Measurements from ENCODE around the gene LYPD4. TPM values are rescaled to one million over a fixed set of nuclear protein-coding genes. Genes with fewer than 3 reads are reported as not detected.

LYPD4 gene
- total RNA-seq, 4 donors from 2014 or later, result not detected

DNA sequence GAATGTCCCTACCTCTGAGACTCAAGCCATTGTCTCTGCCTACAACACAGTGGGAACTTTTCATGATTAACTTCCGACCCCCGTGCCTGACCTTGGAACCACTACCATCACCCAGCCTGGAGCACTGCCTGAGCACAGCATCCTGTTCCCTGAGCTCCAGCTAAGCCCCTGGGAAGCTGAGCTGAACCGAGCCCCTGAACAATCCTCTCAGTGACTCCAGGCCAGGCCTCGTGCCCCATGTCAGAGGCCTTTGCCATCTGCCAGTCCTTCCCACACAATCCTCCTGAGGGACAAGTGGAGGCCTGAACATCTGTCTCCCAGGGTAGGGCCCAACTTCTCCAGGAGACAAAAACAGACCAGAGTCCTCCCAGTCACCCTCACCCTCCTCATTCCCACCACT lies 30.6 kb downstream of the LYPD4 start:
- no peak for ATAC-seq
- Histone ChIP-seq H3K27me3 (peaks cover 27% of the 10 kb centered on the region), H3K9me3 (no peaks in the 10 kb centered on the region), H3K27ac (no peak overlapping the region), H3K4me1 (no peaks in the 10 kb centered on the region), H3K4me3 (no peak overlapping the region), H3K36me3 (no peaks in the 10 kb centered on the region)
- TF ChIP-seq CTCF (IDR thresholded peaks at IDR 0.05), result no peak
- no peak for TF ChIP-seq POLR2A (IDR thresholded peaks at IDR 0.05)
- TF ChIP-seq EP300 (IDR thresholded peaks at IDR 0.05), result no peak
- no peak for TF ChIP-seq POLR2AphosphoS5 (IDR thresholded peaks at IDR 0.05)
- WGBS, 2 donors (ENCODE audit: low coverage in 1 of 2), result no CpG with 5 or more reads among the region's 4 CpGs

DNA sequence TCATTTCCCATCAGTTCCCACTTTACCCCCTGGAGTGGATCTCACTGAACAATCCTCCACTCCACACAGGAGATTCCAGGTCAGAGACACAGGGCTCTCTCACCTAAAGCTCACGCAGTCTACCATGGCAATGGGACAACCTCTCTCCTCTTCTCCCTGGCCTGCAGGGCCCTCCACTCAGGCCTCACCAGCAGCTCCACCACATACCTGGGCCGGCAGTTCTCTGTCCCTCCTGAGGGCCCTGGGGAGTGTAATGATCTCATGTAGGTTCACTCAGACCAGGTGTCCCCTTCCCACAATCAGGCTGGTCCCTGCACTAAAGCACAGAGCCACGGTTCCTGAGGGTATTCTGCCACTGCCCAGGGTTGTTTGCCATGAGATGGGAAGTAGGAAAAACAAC lies 32.5 kb downstream of the LYPD4 start:
- ATAC-seq, result no peak
- H3K9me3 ChIP-seq, result no peaks in the 10 kb centered on the region
- no peak overlapping the region for H3K4me3 ChIP-seq
- TF ChIP-seq POLR2AphosphoS5 (IDR thresholded peaks at IDR 0.05) (no peak), EP300 (IDR thresholded peaks at IDR 0.05) (no peak), CTCF (IDR thresholded peaks at IDR 0.05) (no peak), POLR2A (IDR thresholded peaks at IDR 0.05) (no peak)
- peaks cover 37% of the 10 kb centered on the region for H3K27me3 ChIP-seq
- no peaks in the 10 kb centered on the region for H3K36me3 ChIP-seq
- no peaks in the 10 kb centered on the region for H3K4me1 ChIP-seq
- H3K27ac ChIP-seq, result no peak overlapping the region
- WGBS, 2 donors (ENCODE audit: low coverage in 1 of 2), result 83% methylated on average over 1 to 2 of the region's 3 CpGs

GRCh38 chr19:41811036-41811435 lies 33.4 kb downstream of the LYPD4 start:
- ATAC-seq, result no peak
- no peaks in the 10 kb centered on the region for H3K4me1 ChIP-seq

DNA sequence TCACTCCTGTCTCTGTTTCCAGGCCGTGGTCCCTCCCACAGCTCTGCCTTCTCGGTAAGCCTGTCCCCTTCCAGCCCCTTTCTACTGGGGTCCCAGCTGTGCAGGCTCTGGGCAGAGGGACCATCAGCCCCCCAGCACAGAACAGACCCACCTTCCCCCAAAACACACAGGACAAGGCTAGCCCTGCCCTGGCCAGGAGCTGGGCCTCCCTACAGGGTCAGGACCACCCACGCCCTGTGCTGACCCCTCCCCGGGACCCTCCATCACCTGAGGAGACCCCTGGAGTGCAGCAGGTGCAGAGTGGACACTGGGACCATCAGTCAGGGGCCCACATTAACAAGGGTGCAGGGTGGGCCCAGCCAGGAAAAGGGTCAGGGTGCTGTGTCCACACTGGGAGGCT lies 34.2 kb downstream of the LYPD4 start:
- ATAC-seq, result no peak
- peaks cover 43% of the 10 kb centered on the region for H3K27me3 ChIP-seq
- H3K36me3 ChIP-seq, result no peaks in the 10 kb centered on the region
- H3K4me1 ChIP-seq, result no peaks in the 10 kb centered on the region
- H3K9me3 ChIP-seq, result no peaks in the 10 kb centered on the region
- WGBS, 2 donors (ENCODE audit: low coverage in 1 of 2), result 40% methylated on average over 1 of the region's 4 CpGs; no CpG with 5 or more reads in 1 of the 2 donors
- H3K27ac ChIP-seq, result peak overlapping the region in 1 of 4 donors; percentile 14
- TF ChIP-seq POLR2AphosphoS5 (IDR thresholded peaks at IDR 0.05), result no peak
- TF ChIP-seq EP300 (IDR thresholded peaks at IDR 0.05), result no peak
- TF ChIP-seq POLR2A (IDR thresholded peaks at IDR 0.05), result no peak
- TF ChIP-seq CTCF (IDR thresholded peaks at IDR 0.05), result no peak
- no peak overlapping the region for H3K4me3 ChIP-seq

More at GRCh38 chr19:41811036-41811435, 33.4 kb downstream of the LYPD4 start:
- WGBS, 2 donors (ENCODE audit: low coverage in 1 of 2), result 100% methylated on average over 1 of the region's 3 CpGs; no CpG with 5 or more reads in 1 of the 2 donors
- no peak overlapping the region for H3K4me3 ChIP-seq
- TF ChIP-seq POLR2AphosphoS5 (IDR thresholded peaks at IDR 0.05), result no peak
- TF ChIP-seq POLR2A (IDR thresholded peaks at IDR 0.05), result no peak
- TF ChIP-seq EP300 (IDR thresholded peaks at IDR 0.05), result no peak
- TF ChIP-seq CTCF (IDR thresholded peaks at IDR 0.05), result no peak
- H3K27me3 ChIP-seq, result peaks cover 38% of the 10 kb centered on the region
- H3K27ac ChIP-seq, result no peak overlapping the region
- no peaks in the 10 kb centered on the region for H3K9me3 ChIP-seq
- no peaks in the 10 kb centered on the region for H3K36me3 ChIP-seq

- peaks cover 44% of the 10 kb centered on the region for H3K27me3 ChIP-seq
- TF ChIP-seq EP300 (IDR thresholded peaks at IDR 0.05) (no peak), POLR2AphosphoS5 (IDR thresholded peaks at IDR 0.05) (no peak), POLR2A (IDR thresholded peaks at IDR 0.05) (no peak), CTCF (IDR thresholded peaks at IDR 0.05) (no peak)
- no peak overlapping the region for H3K4me3 ChIP-seq
- no peak for ATAC-seq
- no peaks in the 10 kb centered on the region for H3K4me1 ChIP-seq
- no peak overlapping the region for H3K27ac ChIP-seq
- WGBS, 2 donors (ENCODE audit: low coverage in 1 of 2), result 33 to 84% methylated on average over 2 to 12 of the region's 16 CpGs
- H3K36me3 ChIP-seq, result no peaks in the 10 kb centered on the region
- no peaks in the 10 kb centered on the region for H3K9me3 ChIP-seq
Observed at GRCh38 chr19:41808663-41809566, 35.6 kb downstream of the LYPD4 start.
